Naive B cell (primary cell): Measurements from ENCODE around the gene ITLN1. TPM values are rescaled to one million over a fixed set of nuclear protein-coding genes. Genes with fewer than 3 reads are reported as not detected.

ENCODE experiments used
- ATAC-seq, 2 donors: fragments of 150-1000 bp; cut with Tn5 transposase; 2 replicates each; pipeline ENCODE4 v1.10.0; 2021; ENCODE audit warnings: low read depth in 2 of 2, mild to moderate bottlenecking in 2 of 2, moderate library complexity in 2 of 2
- DNase-seq: peaks from one replicate; pipeline ENCODE4 v3.0.0; 2022
- H3K27ac Mint-ChIP-seq, 6 donors: one replicate each; pipeline ENCODE4 v1.8.0; 2020 to 2022; ENCODE audit warnings: mild to moderate bottlenecking in 6 of 6, mixed read lengths in 6 of 6, moderate library complexity in 5 of 6, inconsistent platforms in 2 of 6
- H3K27me3 Mint-ChIP-seq, 3 donors: one replicate each; pipeline ENCODE4 v1.8.0; 2021 to 2022; ENCODE audit warnings: mixed read lengths in 3 of 3, mild to moderate bottlenecking in 1 of 3
- H3K36me3 Mint-ChIP-seq, 2 donors: one replicate each; pipeline ENCODE4 v1.8.0; 2020 to 2022; ENCODE audit warnings: mixed read lengths in 2 of 2, inconsistent platforms in 1 of 2, mild to moderate bottlenecking in 1 of 2
- H3K4me1 Mint-ChIP-seq, 3 donors: one replicate each; pipeline ENCODE4 v1.8.0; 2020 to 2022; ENCODE audit warnings: mixed read lengths in 3 of 3, inconsistent platforms in 1 of 3, mild to moderate bottlenecking in 1 of 3, moderate library complexity in 1 of 3
- H3K4me3 Mint-ChIP-seq, 8 donors: one replicate each; pipeline ENCODE4 v1.8.0; 2020 to 2022; ENCODE audit warnings: mild to moderate bottlenecking in 8 of 8, mixed read lengths in 8 of 8, moderate library complexity in 8 of 8, inconsistent platforms in 2 of 8
- H3K9me3 Mint-ChIP-seq, 7 donors: one replicate each; pipeline ENCODE4 v1.8.0; 2020 to 2022; ENCODE audit warnings: mixed read lengths in 7 of 7, mild to moderate bottlenecking in 5 of 7, inconsistent platforms in 2 of 7, moderate library complexity in 1 of 7
- polyA plus RNA-seq, 6 donors: library from polyadenylated mRNA; unstranded; fragments of 300-500 nt; fragmentation: Illumina TruSeq; gene quantifications; one replicate each; pipeline ENCODE4 v1.2.3, GENCODE V29; 2021; ENCODE audit warnings: low read depth in 6 of 6

The ITLN1 gene
- polyA plus RNA-seq, 6 donors from 2014 or later: not detected

DNA sequence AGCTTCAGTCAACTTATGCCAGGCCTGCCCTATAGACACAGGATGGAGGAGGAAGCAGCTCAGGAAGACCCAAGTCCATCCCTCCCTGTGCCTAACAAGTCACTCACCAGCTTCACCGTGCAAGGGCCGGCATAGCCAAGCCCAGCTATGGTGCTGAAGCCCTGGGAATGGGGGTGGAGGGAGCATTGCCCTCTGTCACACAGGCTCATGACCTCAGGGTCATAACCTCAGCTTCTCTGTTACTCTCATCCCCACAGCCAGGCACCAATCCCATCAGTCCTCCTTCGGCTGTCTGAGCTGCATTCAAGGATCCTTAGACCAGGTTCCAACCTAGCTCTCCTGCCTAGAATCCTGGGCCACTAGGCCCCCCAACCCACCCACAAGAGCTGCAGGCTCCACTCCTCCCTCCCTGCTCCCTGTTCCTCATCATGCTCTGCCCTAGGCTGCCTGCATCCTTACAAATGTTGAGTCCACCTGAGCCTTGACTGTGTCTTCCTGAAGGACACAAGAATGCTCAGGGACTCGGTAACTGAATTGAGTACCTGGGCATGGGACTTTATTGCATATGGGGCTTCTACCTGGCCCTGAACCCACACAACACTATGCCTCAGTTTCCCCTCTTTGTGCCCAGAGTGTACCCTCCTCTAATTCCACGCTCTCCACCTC is 24.0 kb downstream of the ITLN1 start:
- Mint-ChIP-seq H3K9me3 (no peaks in the 10 kb centered on the region), H3K27me3 (peaks cover 3 to 9% (median 6%) of the 10 kb centered on the region in 3 donors), H3K36me3 (no peaks in the 10 kb centered on the region), H3K4me3 (peak overlapping the region in 1 of 8 donors; percentile 64), H3K27ac (no peak overlapping the region), H3K4me1 (peaks cover 19 to 28% (median 23%) of the 10 kb centered on the region in 3 donors)
- DNase-seq (no peak), ATAC-seq (no peak)

DNA sequence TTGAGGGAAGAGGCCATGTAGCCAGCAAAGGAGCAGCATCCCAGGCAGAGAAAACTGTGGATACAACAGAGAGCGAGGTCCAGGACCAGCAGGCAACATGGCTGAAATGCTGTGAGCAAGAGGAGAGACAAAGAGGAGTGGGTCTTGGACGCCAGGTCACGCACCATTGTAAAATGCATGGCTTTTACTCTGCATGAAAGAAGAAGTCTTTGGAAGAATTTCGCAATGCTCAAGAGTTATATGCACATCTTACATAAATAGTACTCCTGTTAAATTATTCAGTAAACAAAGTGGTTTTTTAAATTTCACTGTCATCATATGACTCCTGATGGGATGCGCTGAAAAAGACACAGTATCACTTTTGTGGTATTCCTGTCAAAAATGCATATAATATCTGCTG is 25.8 kb downstream of the ITLN1 start:
- no peak for DNase-seq
- H3K27me3 Mint-ChIP-seq: peaks cover 3 to 9% (median 6%) of the 10 kb centered on the region in 3 donors
- H3K9me3 Mint-ChIP-seq: no peaks in the 10 kb centered on the region
- no peak for ATAC-seq
- H3K27ac Mint-ChIP-seq: no peak overlapping the region
- no peaks in the 10 kb centered on the region for H3K36me3 Mint-ChIP-seq
- no peak overlapping the region for H3K4me3 Mint-ChIP-seq
- H3K4me1 Mint-ChIP-seq: peaks cover 17 to 28% (median 23%) of the 10 kb centered on the region in 3 donors

DNA sequence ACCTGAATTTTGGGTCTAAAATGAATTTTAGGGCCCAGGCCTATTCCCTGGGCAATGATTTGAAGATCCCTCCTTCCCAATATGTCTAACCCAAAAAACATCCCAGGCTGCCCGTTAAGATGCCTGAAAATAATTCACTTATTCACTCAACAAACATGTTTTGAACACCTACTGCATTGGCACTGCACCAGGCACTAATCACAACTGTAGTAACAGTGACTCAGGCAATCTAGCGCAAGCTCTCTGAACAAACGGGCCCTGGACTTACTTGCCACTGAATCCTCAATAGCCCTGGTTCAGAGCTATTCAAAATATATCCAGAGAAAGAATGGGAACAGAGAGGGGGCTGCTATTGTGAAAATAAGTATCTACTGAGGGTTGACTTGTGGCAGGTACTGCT is 26.5 kb downstream of the ITLN1 start:
- no peak overlapping the region for H3K27ac Mint-ChIP-seq
- H3K9me3 Mint-ChIP-seq: no peaks in the 10 kb centered on the region
- peaks cover 3 to 9% (median 6%) of the 10 kb centered on the region in 3 donors for H3K27me3 Mint-ChIP-seq
- H3K4me1 Mint-ChIP-seq: peaks cover 10 to 22% (median 17%) of the 10 kb centered on the region in 3 donors
- H3K36me3 Mint-ChIP-seq: no peaks in the 10 kb centered on the region
- no peak overlapping the region for H3K4me3 Mint-ChIP-seq
- DNase-seq (no peak), ATAC-seq (no peak)

DNA sequence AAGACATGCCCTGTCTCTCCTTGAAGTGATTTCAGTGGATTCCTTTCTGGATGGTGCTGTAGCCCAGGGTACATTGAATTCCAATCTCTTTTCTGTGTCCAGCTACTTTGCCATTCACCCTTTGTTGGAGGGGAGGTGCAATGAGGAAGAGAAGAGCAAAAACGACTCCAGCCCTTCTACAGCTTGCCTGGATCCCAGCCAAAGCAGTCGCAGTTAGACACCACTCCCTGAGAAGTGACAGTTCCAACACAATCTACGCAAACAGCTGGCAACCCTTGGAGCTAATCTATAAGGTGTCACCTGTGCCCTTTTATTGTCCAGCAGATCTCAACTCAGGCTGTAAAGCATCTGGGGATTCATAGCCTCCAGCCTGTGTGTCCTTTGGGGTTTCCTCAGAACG is 26.9 kb downstream of the ITLN1 start:
- Mint-ChIP-seq H3K27ac (no peak overlapping the region), H3K27me3 (peaks cover 3 to 9% (median 6%) of the 10 kb centered on the region in 3 donors), H3K9me3 (no peaks in the 10 kb centered on the region), H3K4me3 (no peak overlapping the region), H3K36me3 (no peaks in the 10 kb centered on the region), H3K4me1 (peaks cover 8 to 19% (median 13%) of the 10 kb centered on the region in 3 donors)
- no peak for ATAC-seq
- DNase-seq: no peak

DNA sequence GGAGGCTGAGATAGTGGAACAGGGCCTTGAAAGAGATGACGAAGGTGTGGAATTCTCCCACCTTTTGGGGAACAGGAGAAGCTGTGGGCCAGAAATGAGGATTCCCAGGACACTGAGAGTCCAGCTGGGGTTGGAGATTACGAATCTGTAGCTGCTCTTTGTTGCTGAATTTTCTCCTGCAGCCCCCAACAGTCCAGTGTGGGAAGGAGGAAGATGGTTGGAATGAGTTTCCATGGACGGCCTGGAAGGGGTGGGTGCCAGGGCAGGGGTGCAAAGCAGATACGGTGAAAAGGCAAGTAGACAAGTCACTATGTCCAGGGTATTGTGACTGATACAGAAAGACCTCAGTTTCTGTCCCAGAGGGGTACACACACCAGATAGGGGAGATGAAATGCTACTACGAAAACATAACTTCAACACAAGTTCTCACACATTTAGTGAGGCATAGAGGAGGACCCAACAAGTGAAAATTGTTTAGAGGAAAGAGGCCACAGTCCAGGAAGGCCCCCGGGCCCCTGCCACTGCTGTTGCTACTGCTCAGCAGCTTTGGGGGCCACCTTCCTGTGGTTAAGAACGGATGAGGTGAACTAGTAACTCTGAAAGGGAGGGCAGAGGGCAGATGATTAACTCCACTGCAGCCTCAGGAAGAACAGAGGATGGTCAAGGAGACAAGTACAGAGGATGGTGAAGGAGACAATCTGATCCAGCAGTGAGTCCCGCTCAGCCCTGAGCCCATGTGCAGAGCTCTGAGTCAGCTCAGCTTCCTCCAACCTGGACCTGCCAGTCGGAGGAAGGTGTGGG is 29.6 kb downstream of the ITLN1 start:
- Mint-ChIP-seq H3K27me3 (peaks cover 3 to 9% (median 6%) of the 10 kb centered on the region in 3 donors), H3K4me1 (no peaks in the 10 kb centered on the region)

DNA sequence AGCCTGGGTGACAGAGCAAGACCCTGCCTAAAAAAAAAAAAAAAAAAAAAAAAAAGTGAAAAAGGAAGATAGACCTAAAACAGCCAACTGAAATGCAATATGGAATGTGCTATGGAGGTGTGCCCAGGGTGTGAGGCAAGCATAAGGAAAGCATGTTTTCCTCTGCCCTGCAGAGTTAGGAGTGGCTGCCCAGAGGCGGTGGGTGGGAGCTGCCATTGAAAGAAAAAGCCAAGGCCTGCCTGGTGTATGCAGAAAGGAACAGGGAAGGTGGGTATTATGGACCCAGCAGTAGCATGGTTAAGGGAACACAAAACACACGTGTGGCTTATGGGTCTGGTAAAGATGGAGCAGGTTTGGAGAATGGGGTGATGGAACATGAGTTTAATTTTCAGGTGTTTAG is 31.2 kb downstream of the ITLN1 start:
- H3K9me3 Mint-ChIP-seq: no peaks in the 10 kb centered on the region
- peaks cover 3 to 4% (median 3%) of the 10 kb centered on the region in 3 donors for H3K27me3 Mint-ChIP-seq
- no peaks in the 10 kb centered on the region for H3K4me1 Mint-ChIP-seq
- no peaks in the 10 kb centered on the region for H3K36me3 Mint-ChIP-seq
- no peak for DNase-seq
- ATAC-seq: no peak
- no peak overlapping the region for H3K4me3 Mint-ChIP-seq
- no peak overlapping the region for H3K27ac Mint-ChIP-seq

More for the DNA sequence above, 29.6 kb downstream of the ITLN1 start:
- no peak overlapping the region for H3K27ac Mint-ChIP-seq
- ATAC-seq: no peak
- no peaks in the 10 kb centered on the region for H3K9me3 Mint-ChIP-seq
- no peak for DNase-seq
- H3K36me3 Mint-ChIP-seq: no peaks in the 10 kb centered on the region
- no peak overlapping the region for H3K4me3 Mint-ChIP-seq

DNA sequence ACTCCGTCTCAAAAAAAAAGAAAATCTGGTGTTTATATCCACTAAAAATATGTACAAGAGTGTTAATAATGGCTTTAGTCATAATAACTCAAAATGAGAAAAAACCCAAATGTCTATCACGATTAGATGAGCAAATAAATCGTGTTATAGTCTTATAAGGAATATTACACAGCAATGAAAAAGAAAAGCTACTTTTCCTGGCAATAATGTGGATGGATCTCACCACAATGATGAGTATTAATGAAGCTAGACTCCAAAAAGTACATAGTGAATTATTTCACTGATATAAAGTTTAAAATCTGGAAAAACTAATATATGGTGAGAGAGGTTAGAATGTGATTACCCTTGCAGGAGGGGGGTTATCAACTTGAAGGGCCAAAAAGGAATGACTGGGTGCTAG is 32.0 kb downstream of the ITLN1 start:
- no peaks in the 10 kb centered on the region for H3K36me3 Mint-ChIP-seq
- ATAC-seq (no peak), DNase-seq (no peak)
- peaks cover 0 to 2% (median 0%) of the 10 kb centered on the region in 7 donors for H3K9me3 Mint-ChIP-seq
- H3K27ac Mint-ChIP-seq: no peak overlapping the region
- no peak overlapping the region for H3K4me3 Mint-ChIP-seq
- H3K4me1 Mint-ChIP-seq: no peaks in the 10 kb centered on the region
- H3K27me3 Mint-ChIP-seq: no peaks in the 10 kb centered on the region

DNA sequence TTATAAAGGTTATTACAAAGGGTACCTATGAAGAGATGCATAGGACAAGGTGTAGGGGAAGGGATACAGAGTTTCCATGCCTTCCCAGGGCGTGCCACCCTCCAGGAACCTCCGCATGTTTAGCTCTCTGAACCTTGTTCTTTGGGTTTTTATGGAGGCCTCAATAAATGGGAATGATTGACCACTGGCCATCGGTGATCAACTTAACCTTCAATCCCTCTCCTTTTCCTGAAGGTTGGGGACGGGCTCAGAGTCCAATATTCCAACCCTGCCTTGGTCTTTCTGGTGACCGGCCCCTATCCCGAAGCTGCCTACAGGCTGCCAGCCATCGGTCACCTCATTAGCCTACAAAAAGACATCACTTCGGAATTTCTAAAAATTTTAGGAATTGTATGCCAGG is 34.0 kb downstream of the ITLN1 start:
- Mint-ChIP-seq H3K27me3 (no peaks in the 10 kb centered on the region), H3K9me3 (peaks cover 0 to 2% (median 0%) of the 10 kb centered on the region in 7 donors), H3K4me3 (no peak overlapping the region), H3K27ac (no peak overlapping the region), H3K36me3 (no peaks in the 10 kb centered on the region), H3K4me1 (no peaks in the 10 kb centered on the region)
- ATAC-seq (no peak), DNase-seq (no peak)

DNA sequence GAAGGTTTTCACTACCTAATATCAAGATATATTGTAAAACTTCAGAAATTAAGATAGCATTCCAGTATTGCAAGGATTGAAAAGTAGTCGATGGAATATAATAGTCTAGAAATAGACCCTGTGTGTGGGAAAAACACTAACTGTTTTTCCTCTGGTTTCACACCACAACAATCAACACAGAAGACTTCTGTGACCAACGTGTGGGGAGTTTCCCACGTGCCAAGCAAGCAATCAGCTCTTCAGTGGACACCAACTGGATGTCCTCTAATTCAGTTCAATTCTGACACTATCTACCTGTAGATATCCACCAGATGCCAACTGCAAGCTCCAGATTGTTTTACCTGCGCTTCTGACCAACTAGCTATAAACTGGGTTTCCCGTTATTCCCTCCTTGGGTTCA is 34.4 kb downstream of the ITLN1 start:
- no peak overlapping the region for H3K27ac Mint-ChIP-seq
- peaks cover 0 to 2% (median 0%) of the 10 kb centered on the region in 7 donors for H3K9me3 Mint-ChIP-seq
- no peak overlapping the region for H3K4me3 Mint-ChIP-seq
- H3K4me1 Mint-ChIP-seq: no peaks in the 10 kb centered on the region
- peaks cover 0 to under 1% of the 10 kb centered on the region in 2 donors for H3K36me3 Mint-ChIP-seq
- peaks cover 0 to 1% (median 0%) of the 10 kb centered on the region in 3 donors for H3K27me3 Mint-ChIP-seq
- no peak for ATAC-seq
- DNase-seq: no peak

DNA sequence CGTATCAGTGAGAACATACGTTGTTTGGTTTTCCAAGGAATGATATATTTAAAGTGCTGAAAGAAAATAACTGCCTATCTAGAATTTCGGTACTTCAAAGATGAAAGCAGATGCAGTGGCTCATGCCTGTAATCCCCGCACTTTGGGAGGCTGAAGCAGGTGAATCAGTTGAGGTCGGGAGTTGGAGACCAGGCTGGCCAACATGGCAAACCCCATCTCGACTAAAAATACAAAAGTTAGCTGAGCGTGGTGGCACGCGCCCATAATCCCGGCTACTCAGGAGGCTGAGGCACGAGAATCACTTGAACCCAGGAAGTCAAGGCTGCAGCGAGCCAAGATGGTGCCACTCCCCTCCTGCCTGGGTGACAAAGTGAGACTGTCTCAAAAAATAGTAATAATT is 38.7 kb downstream of the ITLN1 start:
- Mint-ChIP-seq H3K4me3 (peak overlapping the region in 1 of 8 donors; percentile 22), H3K36me3 (peaks cover 0 to 8% of the 10 kb centered on the region in 2 donors), H3K4me1 (peaks cover 5 to 15% (median 14%) of the 10 kb centered on the region in 3 donors), H3K27ac (no peak overlapping the region), H3K9me3 (peaks cover 0 to 13% (median 4%) of the 10 kb centered on the region in 7 donors), H3K27me3 (peaks cover 0 to 8% (median 0%) of the 10 kb centered on the region in 3 donors)
- ATAC-seq (no peak), DNase-seq (no peak)

DNA sequence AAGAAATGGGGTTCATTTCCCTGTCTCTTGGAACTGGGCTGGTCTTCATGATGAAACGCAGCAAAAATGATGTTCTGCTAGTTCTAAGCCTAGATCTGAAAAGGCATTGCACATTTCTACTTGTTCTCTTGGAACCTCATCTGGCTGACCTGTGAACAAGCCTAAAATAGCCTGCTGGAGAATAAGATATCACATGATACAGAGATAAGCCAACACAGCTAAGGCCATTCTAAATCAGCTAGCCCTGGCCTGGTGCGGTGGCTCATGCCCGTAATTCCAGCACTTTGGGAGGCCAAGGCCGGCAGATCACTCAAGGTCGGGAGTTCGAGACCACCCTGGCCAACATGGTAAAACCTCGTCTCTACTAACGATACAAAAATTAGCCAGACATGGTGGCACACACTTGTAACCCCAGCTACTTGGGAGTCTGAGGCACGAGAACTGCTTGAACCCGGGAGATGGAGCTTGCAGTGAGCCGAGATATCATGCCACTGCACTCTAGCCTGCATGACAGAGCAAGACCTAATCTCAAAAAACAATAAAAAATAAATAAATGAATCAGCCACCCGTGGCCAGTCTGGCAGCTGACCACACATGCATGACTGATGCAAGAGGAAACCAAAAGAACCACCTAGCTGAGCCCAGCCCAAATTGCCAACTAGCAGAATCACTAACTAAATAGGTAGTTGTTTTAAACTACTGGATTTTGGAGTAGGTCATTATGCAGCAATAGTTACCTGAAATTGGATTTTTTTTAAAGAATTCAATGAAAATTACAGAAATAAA is 40.3 kb downstream of the ITLN1 start:
- no peak overlapping the region for H3K27ac Mint-ChIP-seq
- peaks cover 0 to 13% (median 4%) of the 10 kb centered on the region in 7 donors for H3K9me3 Mint-ChIP-seq
- H3K4me1 Mint-ChIP-seq: peaks cover 5 to 15% (median 14%) of the 10 kb centered on the region in 3 donors
- no peak overlapping the region for H3K4me3 Mint-ChIP-seq
- DNase-seq (no peak), ATAC-seq (no peak)
- peaks cover 0 to 8% (median 0%) of the 10 kb centered on the region in 3 donors for H3K27me3 Mint-ChIP-seq
- H3K36me3 Mint-ChIP-seq: peaks cover 0 to 8% of the 10 kb centered on the region in 2 donors

DNA sequence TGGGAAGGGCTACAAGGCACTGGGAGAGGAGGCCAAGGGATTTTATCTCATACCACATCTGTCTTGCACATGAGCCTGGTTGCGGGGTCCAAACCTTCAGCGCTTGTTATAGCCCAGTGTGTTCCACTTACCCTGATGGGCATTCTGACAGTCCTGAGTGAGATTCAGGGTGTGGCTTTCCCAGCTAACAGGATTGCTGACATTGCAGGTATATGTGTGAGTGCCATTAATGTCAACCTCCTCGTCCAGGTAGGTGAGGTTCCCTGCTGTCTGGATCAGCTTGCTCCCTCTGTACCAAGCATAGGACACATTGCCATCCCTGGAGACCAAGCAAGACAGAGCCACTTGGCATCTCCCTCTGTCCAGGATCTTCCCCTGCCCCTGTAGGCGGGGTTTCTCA is 43.9 kb downstream of the ITLN1 start:
- H3K4me1 Mint-ChIP-seq: peaks cover 31 to 45% (median 43%) of the 10 kb centered on the region in 3 donors
- H3K27me3 Mint-ChIP-seq: peaks cover 0 to 8% (median 0%) of the 10 kb centered on the region in 3 donors
- H3K9me3 Mint-ChIP-seq: peaks cover 0 to 13% (median 3%) of the 10 kb centered on the region in 7 donors
- no peak overlapping the region for H3K4me3 Mint-ChIP-seq
- ATAC-seq (no peak), DNase-seq (no peak)
- H3K27ac Mint-ChIP-seq: peak overlapping the region in 1 of 6 donors; percentile 27
- peaks cover 0 to 8% of the 10 kb centered on the region in 2 donors for H3K36me3 Mint-ChIP-seq

DNA sequence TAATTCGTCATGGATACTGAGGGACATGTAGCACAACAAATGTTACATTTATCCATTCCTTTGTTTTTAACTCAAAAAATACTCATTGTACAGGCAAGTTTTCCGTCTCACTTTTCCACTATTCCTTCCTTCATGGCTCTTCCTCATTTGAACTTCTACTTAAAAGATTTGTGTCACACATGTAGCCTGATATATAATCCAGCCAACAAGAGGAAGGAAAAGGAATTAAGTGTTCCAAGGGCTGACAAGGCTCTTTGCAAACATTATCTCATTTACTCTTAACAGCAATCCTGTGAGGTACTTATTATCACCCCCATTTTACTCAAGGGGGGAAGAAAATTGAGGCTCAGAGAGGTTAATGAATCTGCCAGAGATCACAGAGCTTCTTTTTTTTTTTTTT is 45.2 kb downstream of the ITLN1 start:
- Mint-ChIP-seq H3K27ac (peak overlapping the region in 1 of 6 donors; percentile 21), H3K9me3 (peaks cover 0 to 7% (median 0%) of the 10 kb centered on the region in 7 donors), H3K36me3 (no peaks in the 10 kb centered on the region), H3K27me3 (no peaks in the 10 kb centered on the region), H3K4me1 (peaks cover 33 to 50% (median 48%) of the 10 kb centered on the region in 3 donors), H3K4me3 (no peak overlapping the region)
- no peak for DNase-seq
- no peak for ATAC-seq
